ELF-1 (cell line): ENCODE data around the gene PHC3.
"Not testable (repeated sequence)": the region's sequence is repeated elsewhere in the genome, so short reads cannot be mapped to it uniquely, and the experiment has no call there.

Source experiments
- DNase-seq: peaks from one replicate; pipeline ENCODE4 v3.0.0-alpha.2; 2016; ENCODE audit warnings: low read depth, low spot score

Gene PHC3

GRCh38 chr3:170180908-170181885 lies at the start of gene PHC3:
Gene PHC3 (minus strand): TSS chr3:170181733. CDS start chr3:170181715, 18 bp downstream.
- peak; percentile 95 for DNase-seq

GRCh38 chr3:170228093-170228766 lies 46.7 kb upstream of the PHC3 start:
- no peak for DNase-seq

GRCh38 chr3:170226426-170226960 lies 45.0 kb upstream of the PHC3 start:
- no peak for DNase-seq

- DNase-seq = no peak
These were observed 43.6 kb upstream of the PHC3 start for GRCh38 chr3:170225166-170225565.

- DNase-seq = peak; percentile 39
These were observed 41.4 kb upstream of the PHC3 start for GRCh38 chr3:170222647-170223541.

GRCh38 chr3:170221924-170222646 lies 40.6 kb upstream of the PHC3 start, which contains the start of gene PRKCI:
Gene PRKCI (plus strand): TSS chr3:170222424. CDS start chr3:170222670, 246 bp downstream.
- DNase-seq = peak; percentile 98

- no peak for DNase-seq
These were observed 39.3 kb upstream of the PHC3 start for GRCh38 chr3:170220871-170221270.

- DNase-seq = no peak
These were observed 38.3 kb upstream of the PHC3 start for GRCh38 chr3:170219850-170220249.

- no peak for DNase-seq
These were observed 30.1 kb upstream of the PHC3 start for GRCh38 chr3:170211668-170212067.

GRCh38 chr3:170207717-170208116 lies 26.2 kb upstream of the PHC3 start:
- no peak for DNase-seq

- not testable (repeated sequence) for DNase-seq
These were observed 24.7 kb upstream of the PHC3 start for GRCh38 chr3:170206164-170206762.

- no peak for DNase-seq
These were observed 23.8 kb upstream of the PHC3 start for GRCh38 chr3:170205302-170205701.

- no peak for DNase-seq
These were observed 23.0 kb upstream of the PHC3 start for GRCh38 chr3:170204509-170204908.

- no peak for DNase-seq
These were observed 22.5 kb upstream of the PHC3 start for GRCh38 chr3:170204023-170204472.

GRCh38 chr3:170203457-170203856 lies 21.9 kb upstream of the PHC3 start:
- no peak for DNase-seq

- DNase-seq = no peak
These were observed 20.0 kb upstream of the PHC3 start for GRCh38 chr3:170201527-170201926.

GRCh38 chr3:170200987-170201386 lies 19.5 kb upstream of the PHC3 start:
- DNase-seq = no peak

- no peak for DNase-seq
These were observed 15.3 kb upstream of the PHC3 start for GRCh38 chr3:170196833-170197232.

- not testable (repeated sequence) for DNase-seq
These were observed 14.2 kb upstream of the PHC3 start for GRCh38 chr3:170195759-170196158.
